Stimulated activated naive CD8-positive, alpha-beta T cell treated with anti-CD3 and anti-CD28 coated beads, Interleukin-15, Interleukin-2, amounts not matched to agents 100 U/mL and 50 U/mL, for 24 hours (primary cell): ENCODE data around the gene SPINK14.

Experiments used
- ATAC-seq: fragments of 150-1000 bp; cut with Tn5 transposase; one replicate; pipeline ENCODE4 v1.10.0; 2021
- DNase-seq: peaks from one replicate; pipeline ENCODE4 v3.0.0; 2021

The SPINK14 gene, protein sequence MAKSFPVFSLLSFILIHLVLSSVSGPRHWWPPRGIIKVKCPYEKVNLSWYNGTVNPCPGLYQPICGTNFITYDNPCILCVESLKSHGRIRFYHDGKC

DNA sequence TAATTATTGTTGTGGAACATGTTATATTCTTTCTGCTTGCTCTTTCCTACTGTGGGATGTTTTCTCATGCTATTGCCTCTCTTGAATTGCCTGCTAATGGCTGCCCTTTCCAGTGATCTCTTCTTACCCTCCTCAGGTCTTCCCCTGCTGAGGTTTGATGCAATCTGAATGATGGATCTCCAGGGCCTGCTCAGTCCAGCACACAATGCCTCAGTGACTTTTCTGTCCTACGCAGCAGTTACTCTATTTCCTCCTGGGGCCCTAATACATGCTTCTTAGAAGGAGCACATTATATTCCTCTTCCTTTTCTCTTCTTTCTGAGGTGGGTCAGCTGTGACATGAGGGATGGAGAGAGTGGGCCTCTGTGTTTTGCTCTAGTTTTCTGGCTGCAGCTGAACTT lies at the start of gene SPINK14:
SPINK14 (plus strand) TSS at position 301 of the 400 bp plus-strand sequence. CDS start 1,187 bp downstream, outside the sequence.
- ATAC-seq (no peak), DNase-seq (no peak)

DNA sequence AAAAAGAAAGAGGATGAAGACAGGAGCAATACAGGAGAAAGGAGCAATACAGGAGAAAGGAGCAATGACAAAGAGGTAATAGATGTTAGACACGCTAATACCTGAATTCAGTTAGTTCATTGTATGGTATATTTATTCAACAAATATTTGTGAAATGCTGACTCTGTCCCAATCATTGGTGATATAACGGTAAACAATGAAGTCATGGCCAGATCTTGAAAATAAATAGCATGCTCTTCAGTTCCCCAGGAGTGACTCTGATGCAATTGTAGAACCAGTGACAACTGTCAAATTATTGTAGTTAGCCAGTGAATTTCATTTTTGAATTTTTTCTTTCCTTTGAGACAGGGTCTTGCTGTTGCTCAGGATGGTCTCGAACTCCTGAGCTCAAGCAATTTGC lies 48.0 kb upstream of the SPINK14 start:
- ATAC-seq (no peak), DNase-seq (no peak)

DNA sequence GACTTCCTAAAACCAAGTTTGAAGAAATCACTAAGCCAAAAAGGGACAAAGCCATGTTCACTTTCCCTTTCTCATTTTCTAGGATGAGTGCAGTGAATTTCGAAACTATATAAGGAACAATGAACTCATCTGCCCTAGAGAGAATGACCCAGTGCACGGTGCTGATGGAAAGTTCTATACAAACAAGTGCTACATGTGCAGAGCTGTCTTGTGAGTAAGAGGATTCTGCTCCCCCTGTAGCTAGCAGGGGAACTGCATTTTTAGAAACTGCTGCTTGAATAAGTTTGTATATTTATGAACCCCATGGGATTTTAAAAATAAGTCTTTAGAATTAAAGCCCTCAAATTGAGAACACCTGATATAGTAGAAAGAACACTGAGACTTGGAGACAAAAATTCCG lies 42.7 kb upstream of the SPINK14 start:
- DNase-seq (no peak), ATAC-seq (no peak)

DNA sequence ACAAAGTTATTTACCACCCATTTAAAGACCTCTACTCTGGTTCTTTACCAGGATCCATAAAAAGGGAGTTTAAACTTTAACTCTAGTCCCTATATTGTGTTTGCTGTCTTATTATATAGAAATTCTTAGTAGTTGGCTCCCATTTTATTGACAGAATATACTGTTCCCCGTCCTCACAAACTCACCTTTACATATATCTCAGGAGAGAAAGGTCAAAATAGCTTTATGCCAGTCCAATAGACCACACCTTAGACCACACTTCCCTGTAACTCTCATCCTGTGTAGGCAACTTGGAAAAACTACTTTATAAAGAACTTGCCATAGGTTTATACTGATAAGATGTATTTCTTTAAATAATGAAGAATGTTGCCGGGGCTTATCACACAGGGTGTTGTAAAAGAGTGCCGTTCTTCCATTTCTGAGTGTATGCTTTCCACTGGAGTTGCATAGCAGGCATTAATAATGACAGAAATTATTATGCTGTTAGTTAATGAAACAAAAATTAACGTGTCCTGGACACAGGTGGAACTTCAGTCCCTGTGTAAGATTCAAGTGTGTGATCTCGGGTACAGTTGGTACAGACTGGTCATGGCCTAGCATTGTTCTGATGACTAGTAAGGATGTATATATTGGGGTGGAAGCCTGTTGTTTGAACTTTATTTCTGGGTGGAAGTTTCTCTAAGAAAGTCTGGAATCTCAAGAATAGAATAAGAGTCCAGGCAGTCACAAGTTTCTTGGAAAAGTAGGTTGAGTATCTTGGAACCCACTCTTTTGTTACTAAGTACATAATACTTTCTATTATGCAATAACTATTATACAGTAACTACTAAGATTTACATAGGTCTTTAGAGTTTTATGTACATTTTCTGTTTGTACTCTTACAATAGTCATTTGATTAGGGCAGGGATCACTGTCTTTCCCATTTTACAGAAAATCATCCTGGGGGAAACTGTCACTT lies 33.0 kb upstream of the SPINK14 start:
- no peak for ATAC-seq
- DNase-seq: no peak

DNA sequence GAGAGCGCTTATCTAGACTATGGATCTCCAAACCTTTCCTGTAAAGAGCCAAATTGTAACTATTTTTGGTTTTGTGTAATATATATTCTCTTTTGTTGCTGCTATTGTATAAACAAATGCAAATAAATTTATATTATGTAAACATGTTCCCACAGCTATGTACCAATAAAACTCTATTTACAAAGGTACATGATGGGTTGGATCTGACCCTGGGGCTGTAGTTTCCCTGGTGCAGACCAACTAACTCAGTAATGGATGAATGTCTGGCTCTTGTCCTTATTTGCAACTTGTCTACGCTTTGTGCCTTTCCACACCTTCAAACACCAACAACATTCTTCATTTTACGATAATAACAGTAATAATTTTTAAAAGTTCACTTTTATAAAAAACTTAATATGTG lies 27.5 kb upstream of the SPINK14 start:
- ATAC-seq (no peak), DNase-seq (no peak)

DNA sequence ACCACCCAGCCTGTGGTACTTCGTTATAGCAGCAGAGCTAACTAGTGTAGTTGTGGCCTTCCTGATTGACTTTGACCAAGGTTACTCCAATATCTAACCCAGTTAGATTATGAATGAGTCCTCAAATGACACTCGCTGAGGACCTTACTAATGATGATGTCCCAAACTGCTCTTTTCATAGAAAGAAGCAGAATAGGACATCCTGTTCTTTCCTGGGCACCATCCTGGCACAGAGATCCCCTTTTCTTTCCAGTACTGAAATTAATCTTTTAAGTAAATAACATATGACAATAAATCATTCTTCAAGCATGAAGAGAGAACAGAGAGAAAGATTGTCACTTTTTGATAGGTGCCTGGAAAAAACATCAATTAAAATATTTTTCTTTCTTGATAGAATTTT lies 26.7 kb upstream of the SPINK14 start:
- no peak for DNase-seq

DNA sequence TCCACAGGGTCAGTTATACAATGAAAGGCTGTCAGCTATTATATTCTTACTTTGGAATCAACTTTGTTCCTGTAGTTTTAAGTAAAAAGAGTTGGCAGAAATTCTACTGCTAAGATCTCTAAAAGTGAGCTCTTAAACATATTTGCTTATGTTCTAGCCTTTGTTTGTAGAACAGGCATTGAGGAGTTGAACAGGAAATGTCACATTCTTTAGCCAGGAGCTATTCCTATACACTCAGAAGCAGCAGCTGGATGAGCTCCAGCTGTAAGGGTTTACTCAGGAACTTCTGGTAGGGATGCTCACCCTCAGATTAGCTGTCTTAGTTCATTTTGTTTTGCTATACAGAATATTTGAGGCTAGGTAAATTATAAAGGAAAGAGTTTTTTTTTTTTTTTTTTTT lies 22.4 kb upstream of the SPINK14 start:
- DNase-seq (no peak), ATAC-seq (no peak)

More for the DNA sequence above, 26.7 kb upstream of the SPINK14 start:
- no peak for ATAC-seq

DNA sequence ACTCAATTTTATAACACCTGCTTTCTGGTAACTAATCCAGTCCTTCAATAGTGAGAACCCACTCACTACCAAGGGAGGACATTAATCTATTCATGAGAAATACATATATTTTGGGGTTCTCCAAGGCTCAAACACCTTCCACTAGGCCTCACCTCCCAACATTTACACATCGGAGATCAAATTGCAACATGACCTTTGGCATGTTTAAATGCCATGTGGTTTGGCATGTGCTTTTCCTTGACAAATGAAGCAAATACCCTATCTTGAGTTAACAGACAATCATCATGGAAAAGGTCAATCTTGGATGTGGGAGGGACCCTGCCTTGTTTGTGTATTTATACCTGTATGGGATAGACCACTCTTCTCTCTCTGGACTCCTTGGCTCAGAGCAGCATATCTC lies 21.9 kb upstream of the SPINK14 start:
- ATAC-seq: no peak
- DNase-seq: no peak

DNA sequence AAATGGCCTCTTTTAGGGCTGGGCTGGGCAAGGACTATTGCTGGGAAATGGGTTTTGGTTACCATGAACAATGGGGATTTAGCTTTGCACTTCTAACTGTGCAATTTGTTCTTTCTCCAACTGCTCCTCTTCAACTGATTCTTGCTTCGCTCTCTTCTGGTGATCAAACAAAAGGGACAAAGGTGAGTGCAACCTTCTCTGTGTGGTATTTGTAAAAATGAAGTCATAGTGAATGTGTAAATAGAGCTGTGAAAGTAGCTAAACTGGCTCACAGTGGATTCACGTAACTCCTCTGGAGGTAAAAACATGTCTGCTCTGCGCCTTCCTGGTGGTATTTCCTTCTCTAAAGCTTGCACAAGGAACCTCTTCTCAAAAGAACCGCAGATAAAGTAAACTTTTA lies 20.9 kb upstream of the SPINK14 start:
- DNase-seq: no peak

DNA sequence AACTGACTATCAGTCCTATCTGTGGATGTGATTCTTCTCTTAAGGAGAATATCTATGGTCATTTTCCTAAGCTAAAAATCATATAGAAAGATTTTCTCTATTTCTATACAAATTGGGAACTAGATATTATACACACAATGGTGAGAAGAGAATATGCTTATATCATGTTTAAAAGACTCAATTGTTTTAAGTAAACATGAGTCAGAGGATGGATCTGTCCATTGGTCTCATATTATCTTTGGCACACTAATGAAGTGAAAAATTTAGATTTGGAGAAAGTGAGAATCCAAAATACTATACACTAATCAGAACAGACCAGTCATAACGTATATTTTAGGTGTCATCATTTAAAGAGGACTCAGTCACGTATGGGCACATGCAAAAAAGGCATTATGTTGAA lies 16.5 kb upstream of the SPINK14 start:
- no peak for ATAC-seq
- DNase-seq: no peak

More for the DNA sequence above, 20.9 kb upstream of the SPINK14 start:
- ATAC-seq: no peak

DNA sequence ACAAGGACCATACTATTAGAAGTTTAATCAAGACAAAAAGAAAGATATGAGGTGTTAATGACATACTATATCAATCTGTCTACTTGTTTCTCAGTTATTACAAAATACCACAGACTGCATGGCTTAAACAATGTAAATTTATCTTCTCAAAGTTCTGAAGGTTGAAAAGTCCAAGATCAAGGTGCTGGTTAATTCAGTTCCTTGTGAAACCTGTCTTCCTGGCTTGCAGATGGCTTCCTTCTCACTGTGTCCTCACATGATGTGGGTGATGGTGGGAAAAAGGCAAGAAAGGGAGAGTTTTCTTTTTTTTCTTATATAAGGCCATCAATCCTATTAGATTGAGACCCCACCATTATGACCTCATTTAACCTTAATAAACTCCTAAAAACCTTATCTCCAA lies 15.6 kb upstream of the SPINK14 start:
- DNase-seq: no peak
- no peak for ATAC-seq

DNA sequence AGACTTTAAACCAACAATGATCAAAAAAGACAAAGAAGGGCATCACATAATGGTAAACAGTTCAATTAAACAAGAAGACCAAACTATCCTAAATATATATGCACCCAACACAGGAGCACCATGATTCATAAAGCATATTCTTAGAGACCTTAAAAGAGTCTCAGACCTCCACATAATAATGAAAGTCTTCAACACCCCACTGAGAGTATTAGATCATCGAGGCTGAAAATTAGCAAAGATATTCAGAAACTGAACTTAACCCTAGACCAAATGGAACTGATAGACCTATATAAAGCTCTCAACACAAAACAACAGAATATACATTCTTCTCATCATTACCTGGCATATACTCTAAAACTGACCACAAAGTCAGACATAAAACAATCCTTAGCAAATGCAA lies 11.7 kb upstream of the SPINK14 start:
- no peak for DNase-seq
- ATAC-seq: no peak

DNA sequence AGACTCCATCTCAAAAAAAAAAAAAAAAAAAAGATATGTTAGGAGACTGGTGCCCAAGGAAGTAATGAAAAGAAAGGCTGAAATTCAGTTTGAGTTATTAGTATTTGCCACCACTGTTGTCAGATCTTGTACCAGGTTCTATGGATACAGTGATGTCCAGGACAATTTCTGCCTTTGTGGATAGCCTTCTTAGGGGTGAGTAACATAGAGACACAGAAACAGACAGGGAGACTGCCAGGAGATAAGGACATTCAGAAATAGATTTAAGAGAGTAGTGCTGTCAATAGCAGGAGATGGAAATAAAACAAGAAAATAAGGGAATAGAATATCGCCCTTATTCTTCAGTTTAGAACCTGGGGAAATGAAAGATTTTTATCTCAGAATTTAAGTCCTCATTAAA lies 6.3 kb upstream of the SPINK14 start:
- no peak for ATAC-seq
- DNase-seq: no peak

DNA sequence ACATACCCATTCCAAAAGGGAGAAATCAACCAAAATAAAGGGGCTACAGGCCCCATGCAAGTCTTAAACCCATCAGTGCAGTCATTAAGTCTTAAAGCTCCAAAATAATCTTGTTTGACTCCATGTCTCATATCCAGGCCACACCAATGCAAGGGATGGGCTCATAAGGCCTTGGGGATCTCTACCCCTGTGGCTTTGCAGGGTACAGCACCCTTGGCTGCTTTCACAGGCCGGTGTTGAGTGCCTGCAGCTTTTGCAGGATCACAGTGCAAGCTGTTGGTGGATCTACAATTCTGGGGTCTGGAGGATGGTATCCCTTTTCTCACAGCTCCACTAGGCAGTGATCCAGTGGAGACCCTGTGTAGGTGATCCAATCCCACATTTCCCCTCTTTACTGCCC lies 5.0 kb upstream of the SPINK14 start:
- ATAC-seq: no peak

DNA sequence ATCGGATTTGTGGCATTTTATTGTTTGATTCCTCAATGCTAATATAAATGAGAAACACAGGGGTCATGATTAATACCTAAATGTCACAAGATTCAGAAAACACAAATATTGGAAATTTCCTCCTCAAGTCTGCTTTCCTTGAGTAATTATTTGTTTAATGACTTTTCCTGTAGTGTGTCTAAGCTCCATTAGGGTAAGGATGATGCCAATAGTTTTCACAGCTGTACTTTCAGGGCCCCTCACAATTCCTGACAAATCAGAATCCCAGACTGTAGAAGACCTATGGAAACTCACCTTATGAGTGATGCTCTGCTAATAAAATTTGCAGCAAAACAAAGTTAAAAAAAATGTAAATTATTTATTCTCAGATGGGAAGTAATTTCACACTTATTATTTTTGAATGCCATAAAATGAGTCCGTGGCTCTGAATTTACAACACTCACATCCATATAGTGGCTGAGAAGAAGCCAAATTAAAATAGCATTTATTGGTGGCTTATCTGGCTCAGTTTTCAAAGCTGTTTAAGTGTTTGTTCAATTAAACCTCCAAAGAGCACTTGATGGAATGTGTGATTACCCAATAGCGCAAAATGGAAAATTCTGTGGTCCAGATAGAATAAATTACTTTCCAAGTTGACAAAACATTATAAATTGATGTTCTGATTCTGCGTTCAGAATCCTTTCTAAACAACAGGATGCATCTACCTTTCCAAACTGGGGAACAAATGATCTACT lies 1.6 kb upstream of the SPINK14 start:
- DNase-seq (no peak), ATAC-seq (no peak)

More for the DNA sequence above, 5.0 kb upstream of the SPINK14 start:
- no peak for DNase-seq

DNA sequence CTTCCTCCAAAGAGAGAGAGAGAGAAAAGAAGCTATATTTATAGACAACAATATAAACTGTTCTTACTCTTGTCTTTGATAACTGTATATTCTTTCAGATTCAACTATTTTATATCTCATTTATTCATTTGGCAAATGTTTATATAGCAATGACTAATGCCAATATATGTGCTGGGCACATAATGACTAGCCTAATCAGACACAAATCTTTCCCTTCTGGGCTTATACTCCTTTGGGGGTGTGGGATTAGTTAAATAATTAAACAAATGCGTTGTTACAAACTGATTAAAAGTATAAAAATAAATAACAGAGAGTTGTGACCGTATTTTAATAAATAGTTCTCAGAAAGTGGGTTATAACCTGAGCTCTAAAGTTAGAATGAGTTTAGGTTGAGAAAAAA lies 4.0 kb downstream of the SPINK14 start:
- DNase-seq (no peak), ATAC-seq (no peak)

DNA sequence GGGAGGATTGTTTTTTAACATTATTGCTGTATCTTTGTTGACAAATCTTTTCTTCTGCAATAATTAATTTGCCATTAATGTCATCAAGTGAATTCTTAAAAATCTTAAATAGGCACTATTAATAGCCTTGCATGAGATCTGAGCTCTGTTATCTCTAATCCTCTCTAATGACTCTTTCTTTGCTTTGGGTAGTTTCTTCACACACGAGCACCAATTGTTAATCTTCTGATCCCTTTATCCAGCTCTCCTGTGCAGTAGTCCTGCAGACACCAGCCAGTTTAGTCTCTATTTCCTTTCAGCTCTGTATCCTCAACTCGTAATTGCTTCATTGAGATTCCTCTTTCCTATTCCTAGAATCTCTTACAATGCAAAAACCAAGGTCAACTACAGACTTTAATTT lies 8.1 kb downstream of the SPINK14 start:
- DNase-seq (no peak), ATAC-seq (no peak)

DNA sequence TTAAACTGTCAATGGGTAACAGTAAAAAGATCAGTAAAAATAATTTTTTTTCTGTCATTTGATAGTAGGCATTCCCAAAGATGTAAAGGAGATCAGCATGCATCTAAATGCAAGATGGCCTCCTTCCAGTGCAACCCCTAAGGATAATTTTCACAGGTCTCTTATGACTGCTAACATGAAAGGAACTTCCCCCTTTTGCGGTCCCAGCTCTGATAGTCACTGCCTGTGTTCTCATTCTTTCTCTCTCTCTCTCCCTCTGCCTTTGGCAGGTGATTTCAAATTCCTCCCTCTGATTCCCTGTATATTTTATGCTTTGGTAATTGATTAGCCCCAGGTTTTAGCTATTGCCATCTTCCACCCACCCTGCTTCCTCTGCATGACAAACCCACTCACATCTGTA lies 8.9 kb downstream of the SPINK14 start:
- ATAC-seq (no peak), DNase-seq (no peak)

DNA sequence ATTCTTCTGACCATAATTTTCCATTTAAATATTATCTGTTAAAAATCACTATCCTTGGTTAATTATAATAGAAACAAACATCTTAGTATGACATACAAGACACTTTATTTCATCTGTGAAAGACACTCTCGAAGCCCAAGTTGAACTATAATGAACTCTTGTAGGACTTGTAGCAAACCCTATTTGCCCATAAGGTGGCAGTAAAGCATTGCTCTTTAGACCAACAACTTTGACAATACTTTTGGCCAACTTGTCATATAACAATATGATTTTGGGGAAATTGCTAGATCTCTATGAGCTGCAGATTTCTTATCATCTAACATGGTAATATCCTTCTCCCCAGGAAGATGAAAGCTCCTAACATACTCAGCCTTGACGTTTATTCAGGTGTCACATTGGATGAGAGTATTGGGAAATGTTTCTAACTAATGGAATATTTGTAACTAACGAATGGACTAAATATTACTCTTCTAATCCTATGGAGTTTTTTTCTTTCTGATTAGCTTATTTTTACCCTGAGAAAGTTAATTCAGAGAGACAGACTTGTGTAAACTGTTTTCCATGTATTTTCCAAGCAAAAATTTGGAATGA lies 11.0 kb downstream of the SPINK14 start:
- ATAC-seq (peak; percentile 66), DNase-seq (no peak)

DNA sequence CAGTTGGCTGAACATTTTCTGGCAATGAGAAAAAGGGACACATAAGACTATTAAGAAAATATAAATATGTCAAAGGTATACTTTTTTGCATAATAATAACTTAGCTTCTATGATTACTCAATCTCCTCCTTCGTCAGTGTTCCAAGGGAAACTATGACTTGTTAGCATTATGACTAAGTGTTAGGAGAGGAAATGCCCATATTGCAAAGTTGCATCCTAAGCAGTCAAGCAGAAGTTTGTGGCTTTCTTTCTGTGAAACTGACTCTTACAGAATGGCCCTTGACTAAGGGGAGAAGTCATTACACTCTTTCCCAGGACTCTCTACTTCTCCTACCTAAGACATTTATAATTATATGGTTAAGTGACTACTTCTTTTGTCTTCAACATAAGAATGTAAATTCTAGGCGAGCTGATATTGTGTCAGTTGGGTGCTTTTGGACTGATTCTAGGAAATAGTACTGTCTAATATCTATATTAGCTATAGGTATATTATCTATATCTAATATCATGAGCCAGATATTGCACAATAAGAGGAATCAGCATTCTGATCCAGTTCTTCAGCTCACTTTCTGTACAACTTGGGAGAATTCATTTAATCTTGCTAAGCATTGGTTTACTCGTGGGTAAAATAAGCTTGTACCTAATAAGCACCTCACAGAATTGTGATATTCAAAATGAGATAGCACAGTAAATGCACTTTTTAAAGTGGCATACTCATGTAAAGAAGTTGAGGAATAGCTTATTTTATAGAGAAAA lies 18.1 kb downstream of the SPINK14 start:
- ATAC-seq (peak; percentile 98), DNase-seq (no peak)

DNA sequence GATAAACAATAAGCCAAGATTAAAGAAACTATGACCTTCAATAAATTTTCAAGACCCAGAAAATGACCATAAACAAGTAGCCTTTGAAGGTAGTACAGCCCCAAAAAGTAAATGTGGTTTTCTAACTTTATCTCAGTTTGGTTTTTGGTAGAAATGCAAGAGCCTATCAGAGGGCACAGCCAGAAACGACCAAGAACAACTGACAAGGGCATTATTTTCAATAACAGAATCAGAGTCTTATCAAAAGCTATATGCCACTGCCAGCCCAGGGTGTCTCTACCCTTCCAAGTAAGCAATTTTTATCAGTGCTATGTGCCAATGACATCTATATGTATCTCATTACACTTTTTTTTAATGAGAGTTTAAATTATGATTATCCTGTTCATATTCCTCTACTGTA lies 22.7 kb downstream of the SPINK14 start:
- ATAC-seq: no peak
- no peak for DNase-seq

DNA sequence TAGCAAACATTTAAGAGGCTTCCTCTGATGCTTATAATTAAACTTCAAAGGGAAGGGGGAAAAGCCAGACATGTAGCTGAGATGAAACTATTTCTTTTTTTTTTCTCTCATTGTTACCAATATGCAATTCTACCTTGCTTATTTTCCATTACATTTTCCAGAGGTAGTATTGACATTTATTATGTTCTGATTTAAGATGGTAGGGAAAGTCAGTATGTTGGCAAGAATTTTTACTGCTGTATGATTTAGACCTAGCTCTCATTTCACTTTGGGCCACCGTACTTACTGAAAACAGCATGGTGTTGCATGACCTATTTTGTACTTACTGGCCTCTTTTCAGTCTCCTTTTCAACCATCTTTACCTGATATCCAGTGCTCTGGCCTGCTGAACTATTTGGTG lies 24.9 kb downstream of the SPINK14 start:
- ATAC-seq (no peak), DNase-seq (no peak)
